PC-9 (cell line): ENCODE data around the gene TENM4.

Experiments used
- EZH2 ChIP-seq: fragments of 200-600 bp; sonication (generic); IDR thresholded peaks from 2 replicates; pipeline ENCODE4 v1.8.0; 2017; ENCODE audit warnings: antibody characterized with exemption, low read depth
- TF ChIP-seq, protein P1 (sequence below): fragments of 200-600 bp; sonication (generic); conservative IDR thresholded peaks from 2 replicates; pipeline ENCODE4 v1.6.1; 2017; ENCODE audit warnings: mixed run types, antibody characterized with exemption, mild to moderate bottlenecking, moderate library complexity

GRCh38 chr11:78646564-78647185, 794.2 kb downstream of the TENM4 start:
- no peak for TF ChIP-seq EZH2
- TF ChIP-seq, protein P1, sequence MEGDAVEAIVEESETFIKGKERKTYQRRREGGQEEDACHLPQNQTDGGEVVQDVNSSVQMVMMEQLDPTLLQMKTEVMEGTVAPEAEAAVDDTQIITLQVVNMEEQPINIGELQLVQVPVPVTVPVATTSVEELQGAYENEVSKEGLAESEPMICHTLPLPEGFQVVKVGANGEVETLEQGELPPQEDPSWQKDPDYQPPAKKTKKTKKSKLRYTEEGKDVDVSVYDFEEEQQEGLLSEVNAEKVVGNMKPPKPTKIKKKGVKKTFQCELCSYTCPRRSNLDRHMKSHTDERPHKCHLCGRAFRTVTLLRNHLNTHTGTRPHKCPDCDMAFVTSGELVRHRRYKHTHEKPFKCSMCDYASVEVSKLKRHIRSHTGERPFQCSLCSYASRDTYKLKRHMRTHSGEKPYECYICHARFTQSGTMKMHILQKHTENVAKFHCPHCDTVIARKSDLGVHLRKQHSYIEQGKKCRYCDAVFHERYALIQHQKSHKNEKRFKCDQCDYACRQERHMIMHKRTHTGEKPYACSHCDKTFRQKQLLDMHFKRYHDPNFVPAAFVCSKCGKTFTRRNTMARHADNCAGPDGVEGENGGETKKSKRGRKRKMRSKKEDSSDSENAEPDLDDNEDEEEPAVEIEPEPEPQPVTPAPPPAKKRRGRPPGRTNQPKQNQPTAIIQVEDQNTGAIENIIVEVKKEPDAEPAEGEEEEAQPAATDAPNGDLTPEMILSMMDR: peak; percentile 98
